ENCODE measurements around the gene SLC16A9. TPM values are rescaled to one million over a fixed set of nuclear protein-coding genes. Genes with fewer than 3 reads are reported as not detected.
"Not testable (repeated sequence)": the region's sequence is repeated elsewhere in the genome, so short reads cannot be mapped to it uniquely, and the experiment has no call there.

SLC16A9 gene
- total and polyA plus RNA-seq, 10 donors: 2.1 to 58.9 (median 27.0) TPM

DNA sequence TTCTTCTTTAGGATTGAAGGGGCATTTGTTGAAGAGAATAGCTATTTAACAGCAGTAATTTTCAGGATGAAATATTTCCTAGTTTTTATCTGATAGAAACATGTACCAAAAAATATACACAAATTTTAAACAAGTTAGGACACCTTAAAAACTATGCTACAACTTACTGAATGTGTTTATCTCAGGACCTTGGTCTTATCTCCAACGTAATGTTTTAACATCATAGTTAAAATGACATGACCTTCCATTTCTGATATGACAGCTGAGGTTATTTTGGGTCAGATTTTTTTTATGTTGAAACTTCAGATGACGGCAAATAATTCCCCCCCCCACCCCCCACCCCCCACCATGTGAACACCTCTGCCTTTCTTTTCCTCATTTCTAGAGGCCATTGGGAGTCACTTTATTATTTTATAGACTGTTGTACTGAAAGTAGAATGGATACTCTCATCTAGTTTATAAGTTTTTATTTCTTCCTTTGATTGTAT lies 35.6 kb upstream of the SLC16A9 start:
- TF ChIP-seq, protein P1, sequence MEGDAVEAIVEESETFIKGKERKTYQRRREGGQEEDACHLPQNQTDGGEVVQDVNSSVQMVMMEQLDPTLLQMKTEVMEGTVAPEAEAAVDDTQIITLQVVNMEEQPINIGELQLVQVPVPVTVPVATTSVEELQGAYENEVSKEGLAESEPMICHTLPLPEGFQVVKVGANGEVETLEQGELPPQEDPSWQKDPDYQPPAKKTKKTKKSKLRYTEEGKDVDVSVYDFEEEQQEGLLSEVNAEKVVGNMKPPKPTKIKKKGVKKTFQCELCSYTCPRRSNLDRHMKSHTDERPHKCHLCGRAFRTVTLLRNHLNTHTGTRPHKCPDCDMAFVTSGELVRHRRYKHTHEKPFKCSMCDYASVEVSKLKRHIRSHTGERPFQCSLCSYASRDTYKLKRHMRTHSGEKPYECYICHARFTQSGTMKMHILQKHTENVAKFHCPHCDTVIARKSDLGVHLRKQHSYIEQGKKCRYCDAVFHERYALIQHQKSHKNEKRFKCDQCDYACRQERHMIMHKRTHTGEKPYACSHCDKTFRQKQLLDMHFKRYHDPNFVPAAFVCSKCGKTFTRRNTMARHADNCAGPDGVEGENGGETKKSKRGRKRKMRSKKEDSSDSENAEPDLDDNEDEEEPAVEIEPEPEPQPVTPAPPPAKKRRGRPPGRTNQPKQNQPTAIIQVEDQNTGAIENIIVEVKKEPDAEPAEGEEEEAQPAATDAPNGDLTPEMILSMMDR (IDR thresholded peaks at IDR 0.05 in 8 of 11, conservative IDR thresholded peaks at IDR 0.05 in 3 of 11): no peak
- no peak for TF ChIP-seq POLR2AphosphoS5 (IDR thresholded peaks at IDR 0.05)
- TF ChIP-seq POLR2A (IDR thresholded peaks at IDR 0.05): no peak
- intact Hi-C loops (cut with DNase I; ENCODE audit: low total_unique reads): no loop called here
- WGBS, 5 donors: 63 to 75% (median 70%) methylated on average over 2 of the region's 2 CpGs
- Histone ChIP-seq H3K27ac (peak overlapping the region in 5 of 8 donors; percentile 34 to 55 (median 51)), H3K9me3 (peaks cover 0 to 10% (median 4%) of the 10 kb centered on the region in 8 donors), H3K27me3 (replicated peaks in 1 of 7) (no peaks in the 10 kb centered on the region), H3K4me1 (no peaks in the 10 kb centered on the region), H3K36me3 (no peaks in the 10 kb centered on the region), H3K4me3 (no peak overlapping the region)
- no peak for DNase-seq

DNA sequence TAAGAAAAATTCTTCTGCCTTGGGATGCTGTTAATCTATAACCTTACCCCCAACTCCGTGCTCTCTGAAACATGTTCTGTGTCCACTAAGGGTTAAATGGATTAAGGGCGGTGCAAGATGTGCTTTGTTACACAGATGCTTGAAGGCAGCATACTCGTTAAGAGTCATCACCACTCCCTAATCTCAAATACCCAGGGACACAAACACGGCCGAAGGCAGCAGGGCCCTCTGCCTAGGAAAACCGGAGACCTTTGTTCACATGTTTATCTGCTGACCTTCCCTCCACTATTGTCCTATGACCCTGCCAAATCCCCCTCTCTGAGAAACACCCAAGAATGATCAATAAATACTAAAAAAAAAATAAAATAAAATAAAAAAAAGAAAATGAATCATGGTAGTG lies 35.1 kb upstream of the SLC16A9 start:
- H3K36me3 ChIP-seq; H3K4me1 ChIP-seq; H3K4me3 ChIP-seq; H3K27me3 ChIP-seq (replicated peaks in 1 of 7); intact Hi-C loops (cut with DNase I; ENCODE audit: low total_unique reads); DNase-seq: not testable (repeated sequence)
- WGBS, 5 donors: 48 to 78% (median 67%) methylated on average over 6 of the region's 6 CpGs
- Histone ChIP-seq H3K9me3 (peaks cover 0 to 10% (median 4%) of the 10 kb centered on the region in 8 donors), H3K27ac (peak overlapping the region in 5 of 8 donors; percentile 34 to 55 (median 51))

DNA sequence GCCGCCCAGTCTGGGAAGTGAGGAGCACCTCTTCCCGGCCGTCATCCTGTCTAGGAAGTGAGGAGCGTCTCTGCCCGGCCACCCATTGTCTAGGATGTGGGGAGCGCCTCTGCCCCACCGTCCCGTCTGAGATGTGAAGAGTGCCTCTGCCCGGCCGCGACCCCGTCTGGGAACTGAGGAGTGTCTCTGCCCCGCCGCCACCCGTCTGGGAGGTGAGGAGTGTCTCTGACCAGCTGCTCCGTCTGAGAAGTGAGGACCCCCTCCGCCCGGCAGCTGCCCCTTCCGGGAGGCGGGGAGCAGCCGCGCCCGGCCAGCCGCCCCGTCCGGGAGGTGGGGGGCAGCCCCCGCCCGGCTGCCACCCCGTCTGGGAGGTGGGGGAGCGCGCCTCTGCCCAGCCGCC lies 34.5 kb upstream of the SLC16A9 start:
- H3K4me3 ChIP-seq; DNase-seq; H3K36me3 ChIP-seq; H3K4me1 ChIP-seq; intact Hi-C loops (cut with DNase I; ENCODE audit: low total_unique reads); H3K27me3 ChIP-seq (replicated peaks in 1 of 7): not testable (repeated sequence)
- WGBS, 5 donors: 91 to 96% (median 94%) methylated on average over 20 to 32 of the region's 32 CpGs
- Histone ChIP-seq H3K27ac (peak overlapping the region in 3 of 8 donors; percentile 14 to 60 (median 40)), H3K9me3 (peaks cover 0 to 10% (median 4%) of the 10 kb centered on the region in 8 donors)

DNA sequence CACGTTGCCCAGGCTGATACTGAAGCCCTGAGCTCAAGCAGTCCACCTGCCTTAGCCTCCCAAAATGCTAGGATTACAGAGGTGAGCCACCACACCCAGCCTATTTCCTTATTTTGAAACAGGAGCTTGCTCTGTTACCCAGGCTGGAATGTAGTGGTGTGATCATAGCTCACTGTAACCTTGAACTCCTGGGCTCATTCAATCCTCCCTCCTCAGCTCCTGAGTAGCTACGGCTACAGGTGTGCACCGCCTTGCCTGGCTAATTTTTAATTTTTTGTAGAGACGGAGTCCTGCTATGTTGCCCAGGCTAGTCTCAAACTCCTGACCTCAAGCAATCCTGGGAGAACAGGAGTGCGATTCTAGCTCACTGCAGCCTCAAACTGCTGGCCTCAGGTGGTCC lies 31.9 kb upstream of the SLC16A9 start:
- no peak for DNase-seq
- peaks cover 0 to 10% (median 4%) of the 10 kb centered on the region in 8 donors for H3K9me3 ChIP-seq
- no peak overlapping the region for H3K4me3 ChIP-seq
- WGBS, 5 donors: 85 to 92% (median 89%) methylated on average over 5 of the region's 5 CpGs
- H3K36me3 ChIP-seq: no peaks in the 10 kb centered on the region
- TF ChIP-seq POLR2AphosphoS5 (IDR thresholded peaks at IDR 0.05) (no peak), POLR2A (IDR thresholded peaks at IDR 0.05) (no peak)
- TF ChIP-seq, protein P1 (IDR thresholded peaks at IDR 0.05 in 8 of 11, conservative IDR thresholded peaks at IDR 0.05 in 3 of 11): no peak
- intact Hi-C loops (cut with DNase I; ENCODE audit: low total_unique reads): no loop called here
- no peaks in the 10 kb centered on the region for H3K27me3 ChIP-seq (replicated peaks in 1 of 7)
- H3K4me1 ChIP-seq: no peaks in the 10 kb centered on the region
- no peak overlapping the region for H3K27ac ChIP-seq

DNA sequence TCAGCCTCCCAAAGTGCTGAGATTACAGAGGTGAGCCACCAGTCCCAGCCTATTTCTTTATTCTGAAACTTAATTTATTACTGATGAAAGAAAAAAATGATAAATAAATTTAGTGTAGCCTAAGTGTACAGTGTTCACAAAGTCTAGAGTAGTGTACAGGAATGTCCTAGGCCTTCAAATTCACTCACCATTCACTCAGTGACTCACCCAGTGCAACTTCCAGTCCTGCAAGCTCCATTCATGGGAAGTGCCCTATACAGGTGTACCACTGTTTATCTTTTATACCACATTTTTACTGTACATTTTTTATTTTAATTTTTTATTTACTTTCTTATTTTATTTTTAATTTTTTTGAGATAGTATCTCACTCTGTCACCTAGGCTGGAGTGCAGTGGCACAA lies 31.4 kb upstream of the SLC16A9 start:
- no peak for DNase-seq
- H3K27me3 ChIP-seq (replicated peaks in 1 of 7): no peaks in the 10 kb centered on the region
- intact Hi-C loops (cut with DNase I; ENCODE audit: low total_unique reads): no loop called here
- TF ChIP-seq POLR2AphosphoS5 (IDR thresholded peaks at IDR 0.05): no peak
- TF ChIP-seq, protein P1 (IDR thresholded peaks at IDR 0.05 in 8 of 11, conservative IDR thresholded peaks at IDR 0.05 in 3 of 11): no peak
- no peak for TF ChIP-seq POLR2A (IDR thresholded peaks at IDR 0.05)
- H3K9me3 ChIP-seq: peaks cover 0 to 10% (median 4%) of the 10 kb centered on the region in 8 donors
- no peaks in the 10 kb centered on the region for H3K36me3 ChIP-seq
- H3K4me1 ChIP-seq: no peaks in the 10 kb centered on the region
- H3K4me3 ChIP-seq: no peak overlapping the region
- H3K27ac ChIP-seq: no peak overlapping the region

Measured in spleen (tissue), 11 donors.